ENCODE data around the gene SGMS1.

GRCh38 chr10:50291261-50291850 is 332.4 kb downstream of the SGMS1 start:
- TF ChIP-seq CTCF (conservative IDR thresholded peaks at IDR 0.05 in 1 of 2, IDR thresholded peaks at IDR 0.05 in 1 of 2; ENCODE audit: low read depth in 1 of 2, low read length in 2 of 2) (peak; percentile 52 to 54), EZH2 (IDR thresholded peaks at IDR 0.05; ENCODE audit: low read length, missing control alignments) (no peak)
